ENCODE data around the gene CARD19. TPM values are rescaled to one million over a fixed set of nuclear protein-coding genes. Genes with fewer than 3 reads are reported as not detected.

CARD19 gene
- total and polyA plus RNA-seq, 11 donors: 24.2 to 46.2 (median 30.5) TPM

- peak overlapping the region in 1 of 12 donors; percentile 25 for H3K4me3 ChIP-seq
- peaks cover 0 to 3% (median 0%) of the 10 kb centered on the region in 12 donors for H3K9me3 ChIP-seq
- peak overlapping the region in 1 of 12 donors; percentile 89 for H3K27ac ChIP-seq
- H3K27me3 ChIP-seq: no peaks in the 10 kb centered on the region
- peaks cover 0 to 25% (median 7%) of the 10 kb centered on the region in 12 donors for H3K4me1 ChIP-seq
- 76 to 89% (median 85%) methylated on average over 2 of the region's 2 CpGs for WGBS, 4 donors
- H3K36me3 ChIP-seq: no peaks in the 10 kb centered on the region
- intact Hi-C loops (cut with DNase I): no loop called here
- ATAC-seq (no peak), DNase-seq (no peak)
- no peak for TF ChIP-seq CTCF (IDR thresholded peaks at IDR 0.05)
- TF ChIP-seq POLR2A (IDR thresholded peaks at IDR 0.05): no peak
Observed at GRCh38 chr9:93148721-93149120, 52.7 kb downstream of the CARD19 start.

GRCh38 chr9:93149361-93149760 lies 53.3 kb downstream of the CARD19 start:
- peak overlapping the region in 1 of 12 donors; percentile 25 for H3K4me3 ChIP-seq
- H3K36me3 ChIP-seq: no peaks in the 10 kb centered on the region
- DNase-seq (no peak), ATAC-seq (no peak)
- WGBS, 4 donors: 48 to 68% (median 57%) methylated on average over 1 of the region's 1 CpG
- no peaks in the 10 kb centered on the region for H3K27me3 ChIP-seq
- H3K27ac ChIP-seq: peak overlapping the region in 1 of 12 donors; percentile 89
- peaks cover 0 to 3% (median 0%) of the 10 kb centered on the region in 12 donors for H3K9me3 ChIP-seq
- intact Hi-C loops (cut with DNase I): no loop called here
- peaks cover 0 to 19% (median under 1%) of the 10 kb centered on the region in 12 donors for H3K4me1 ChIP-seq
- TF ChIP-seq CTCF (IDR thresholded peaks at IDR 0.05) (no peak), POLR2A (IDR thresholded peaks at IDR 0.05) (no peak)

GRCh38 chr9:93151097-93151784 lies 55.2 kb downstream of the CARD19 start:
- peaks cover 0 to 14% (median 0%) of the 10 kb centered on the region in 12 donors for H3K4me1 ChIP-seq
- ATAC-seq (no peak), DNase-seq (no peak)
- H3K36me3 ChIP-seq: no peaks in the 10 kb centered on the region
- H3K9me3 ChIP-seq: peaks cover 0 to 3% (median 0%) of the 10 kb centered on the region in 12 donors
- 80 to 91% (median 86%) methylated on average over 10 of the region's 10 CpGs for WGBS, 4 donors
- TF ChIP-seq CTCF (IDR thresholded peaks at IDR 0.05) (no peak), POLR2A (IDR thresholded peaks at IDR 0.05) (no peak)
- intact Hi-C loops (cut with DNase I): loop anchor here in 3 of 10 donors (10.0 kb wide), 3 partner anchors 294 to 814 kb away; no protein-coding TSS in a partner anchor
- H3K27me3 ChIP-seq: no peaks in the 10 kb centered on the region
- no peak overlapping the region for H3K4me3 ChIP-seq
- H3K27ac ChIP-seq: no peak overlapping the region

GRCh38 chr9:93154293-93154903 lies 58.4 kb downstream of the CARD19 start:
- H3K27me3 ChIP-seq: no peaks in the 10 kb centered on the region

More at GRCh38 chr9:93154293-93154903, 58.4 kb downstream of the CARD19 start:
- WGBS, 4 donors: 77 to 86% (median 79%) methylated on average over 13 to 14 of the region's 14 CpGs
- Histone ChIP-seq H3K9me3 (no peaks in the 10 kb centered on the region), H3K4me3 (no peak overlapping the region), H3K4me1 (peaks cover 0 to 9% (median 0%) of the 10 kb centered on the region in 12 donors), H3K27ac (no peak overlapping the region), H3K36me3 (no peaks in the 10 kb centered on the region)
- peak in 3 of 4 donors; percentile 49 to 50 (median 50) for ATAC-seq
- intact Hi-C loops (cut with DNase I): loop anchor here in 3 of 10 donors (10.0 kb wide), 3 partner anchors 290 to 810 kb away; no protein-coding TSS in a partner anchor
- TF ChIP-seq CTCF (IDR thresholded peaks at IDR 0.05) (peak; percentile 32 to 60 (median 47)), POLR2A (IDR thresholded peaks at IDR 0.05) (no peak)
- no peak for DNase-seq

Measured in heart left ventricle (tissue), 16 donors.